Colonic mucosa (tissue), 4 donors: Measurements from ENCODE around the gene DAND5. TPM values are rescaled to one million over a fixed set of nuclear protein-coding genes. Genes with fewer than 3 reads are reported as not detected.
A peak's percentile ranks its signal among the peaks of the same experiment; 100 is the strongest.
"Not testable (repeated sequence)": the region's sequence is repeated elsewhere in the genome, so short reads cannot be mapped to it uniquely, and the experiment has no call there.

Experiments
- DNase-seq: peaks from one replicate; pipeline ENCODE4 v3.0.0-alpha.2; 2020
- H3K27ac ChIP-seq: fragments of 200-600 bp; one replicate; pipeline ENCODE4 v1.8.0; 2021
- H3K27me3 ChIP-seq: fragments of 200-600 bp; one replicate; pipeline ENCODE4 v1.8.0; 2021
- H3K36me3 ChIP-seq: fragments of 200-600 bp; one replicate; pipeline ENCODE4 v1.8.0; 2021
- H3K4me1 ChIP-seq: fragments of 200-600 bp; one replicate; pipeline ENCODE4 v1.8.0; 2021; ENCODE audit warnings: mild to moderate bottlenecking
- H3K4me3 ChIP-seq: fragments of 200-600 bp; one replicate; pipeline ENCODE4 v1.8.0; 2021
- H3K9ac ChIP-seq, 2 donors: one replicate each; pipeline ENCODE4 v1.7.0; 2013; ENCODE audit warnings: control low read depth in 2 of 2, low read depth in 2 of 2, low read length in 2 of 2
- H3K9me3 ChIP-seq: fragments of 200-600 bp; one replicate; pipeline ENCODE4 v1.8.0; 2021
- CTCF ChIP-seq: fragments of 200-600 bp; IDR thresholded peaks from one replicate; pipeline ENCODE4 v1.8.0; 2022; ENCODE audit warnings: antibody characterized with exemption, mild to moderate bottlenecking
- intact Hi-C: fragments of 100-400 bp; cut with DNase I; formaldehyde crosslinking; loops from one replicate; pipeline ENCODE4 v1.14.1; 2022
- total RNA-seq, 2 donors: library from RNA; stranded (reverse); fragmentation: NEBNext Ultra II Directional in 1 of 2; extraction: Animal tissue kit (Norgen Biotek cat#: 25700) in 1 of 2; gene quantifications; one replicate each; pipeline ENCODE4 v1.2.1, GENCODE V29; 2021
- donor health status: healthy.
- donor health status: DM: no; HTN: no; CAD: no.
- donor health status: DM: no; HTN: no; CAD: no.

The DAND5 gene
- total RNA-seq, 2 donors from 2014 or later, result 0.19 to 0.27 TPM

- peak within 1 kb of the TSS; percentile 83 for H3K27ac ChIP-seq
- no peaks in the 10 kb centered on the region for H3K9me3 ChIP-seq
- DNase-seq, result peak; percentile 80
- peak within 1 kb of the TSS; percentile 58 to 75 for H3K9ac ChIP-seq
- intact Hi-C loops, result no loop called here
- H3K36me3 ChIP-seq, result peaks cover 3% of the 10 kb centered on the region
- H3K4me3 ChIP-seq, result peak within 1 kb of the TSS; percentile 99
- no peaks in the 10 kb centered on the region for H3K27me3 ChIP-seq
- TF ChIP-seq CTCF, result no peak
- peaks cover 6% of the 10 kb centered on the region for H3K4me1 ChIP-seq
Observed at GRCh38 chr19:12956446-12957388, 12.7 kb upstream of the DAND5 start, which contains the start of gene GADD45GIP1. TSS of gene GADD45GIP1 (minus strand) at chr19:12957223. CDS start at chr19:12957212, 11 bp downstream.

GRCh38 chr19:12957389-12957952 is 11.9 kb upstream of the DAND5 start:
- DNase-seq, H3K4me1 ChIP-seq, H3K36me3 ChIP-seq, H3K27me3 ChIP-seq, H3K9me3 ChIP-seq, intact Hi-C loops: not testable (repeated sequence)
- Histone ChIP-seq H3K9ac (peak overlapping the region; percentile 58 to 75), H3K4me3 (peak overlapping the region; percentile 99), H3K27ac (peak overlapping the region; percentile 83)

GRCh38 chr19:12959481-12959880 is 9.9 kb upstream of the DAND5 start:
- Histone ChIP-seq H3K36me3 (no peaks in the 10 kb centered on the region), H3K9me3 (no peaks in the 10 kb centered on the region), H3K27me3 (no peaks in the 10 kb centered on the region), H3K27ac (no peak overlapping the region), H3K9ac (no peak overlapping the region), H3K4me1 (peaks cover 3% of the 10 kb centered on the region), H3K4me3 (no peak overlapping the region)
- no peak for DNase-seq
- intact Hi-C loops, result no loop called here
- no peak for TF ChIP-seq CTCF

- peak; percentile 96 for TF ChIP-seq CTCF
- intact Hi-C loops, result no loop called here
- no peaks in the 10 kb centered on the region for H3K27me3 ChIP-seq
- H3K9me3 ChIP-seq, result no peaks in the 10 kb centered on the region
- peak overlapping the region; percentile 42 for H3K4me3 ChIP-seq
- H3K9ac ChIP-seq, result peak overlapping the region; percentile 49 to 62
- peaks cover 3% of the 10 kb centered on the region for H3K4me1 ChIP-seq
- peak overlapping the region; percentile 51 for H3K27ac ChIP-seq
- DNase-seq, result peak; percentile 91
- no peaks in the 10 kb centered on the region for H3K36me3 ChIP-seq
Observed at GRCh38 chr19:12965017-12965811, 4.2 kb upstream of the DAND5 start.

GRCh38 chr19:12965812-12966135 is 3.6 kb upstream of the DAND5 start:
- peak overlapping the region; percentile 42 for H3K4me3 ChIP-seq
- no peaks in the 10 kb centered on the region for H3K27me3 ChIP-seq
- no peaks in the 10 kb centered on the region for H3K36me3 ChIP-seq
- H3K9me3 ChIP-seq, result no peaks in the 10 kb centered on the region
- intact Hi-C loops, result no loop called here
- H3K9ac ChIP-seq, result peak overlapping the region in 1 of 2 donors; percentile 62
- no peak for DNase-seq
- peaks cover 3% of the 10 kb centered on the region for H3K4me1 ChIP-seq
- no peak for TF ChIP-seq CTCF
- H3K27ac ChIP-seq, result no peak overlapping the region
